GM19455 (cell line): ENCODE data around the gene HACD2.
"Not testable (repeated sequence)": the region's sequence is repeated elsewhere in the genome, so short reads cannot be mapped to it uniquely, and the experiment has no call there.

Experiments used
- ATAC-seq: cut with Tn5 transposase; IDR thresholded peaks from one replicate; pipeline ENCODE4 v1.9.1; 2021; ENCODE audit not compliant: unreplicated experiment

Gene HACD2

GRCh38 chr3:123611674-123612073 lies 26.8 kb upstream of the HACD2 start:
- ATAC-seq = not testable (repeated sequence)

GRCh38 chr3:123611082-123611481 lies 26.2 kb upstream of the HACD2 start:
- ATAC-seq = no peak

GRCh38 chr3:123610331-123610730 lies 25.5 kb upstream of the HACD2 start:
- ATAC-seq = no peak

- ATAC-seq = no peak
Measured at GRCh38 chr3:123609063-123609462, 24.2 kb upstream of the HACD2 start.

GRCh38 chr3:123608263-123608937 lies 23.5 kb upstream of the HACD2 start:
- no peak for ATAC-seq

- no peak for ATAC-seq
Measured at GRCh38 chr3:123606527-123606926, 21.7 kb upstream of the HACD2 start.

- no peak for ATAC-seq
Measured at GRCh38 chr3:123605789-123606234, 21.0 kb upstream of the HACD2 start.

- not testable (repeated sequence) for ATAC-seq
Measured at GRCh38 chr3:123603153-123603552, 18.3 kb upstream of the HACD2 start.

GRCh38 chr3:123602325-123602724 lies 17.5 kb upstream of the HACD2 start:
- no peak for ATAC-seq

GRCh38 chr3:123600863-123601262 lies 16.0 kb upstream of the HACD2 start:
- ATAC-seq = not testable (repeated sequence)

GRCh38 chr3:123597561-123597960 lies 12.7 kb upstream of the HACD2 start:
- ATAC-seq = no peak

GRCh38 chr3:123595396-123596180 lies 10.7 kb upstream of the HACD2 start:
- no peak for ATAC-seq

GRCh38 chr3:123593381-123593780 lies 8.5 kb upstream of the HACD2 start:
- no peak for ATAC-seq

- no peak for ATAC-seq
Measured at GRCh38 chr3:123590685-123591450, 6.0 kb upstream of the HACD2 start.

- ATAC-seq = no peak
Measured at GRCh38 chr3:123587401-123587800, 2.5 kb upstream of the HACD2 start.

GRCh38 chr3:123586968-123587367 lies 2.1 kb upstream of the HACD2 start:
- ATAC-seq = no peak

- ATAC-seq = no peak
Measured at GRCh38 chr3:123586131-123586530, 1.3 kb upstream of the HACD2 start.

GRCh38 chr3:123584284-123584987 lies 417 bp downstream of the HACD2 start:
- peak; percentile 45 for ATAC-seq

- no peak for ATAC-seq
Measured at GRCh38 chr3:123583561-123583960, 1.3 kb downstream of the HACD2 start.

GRCh38 chr3:123582315-123582714 lies 2.5 kb downstream of the HACD2 start:
- no peak for ATAC-seq

GRCh38 chr3:123576122-123576521 lies 8.7 kb downstream of the HACD2 start:
- no peak for ATAC-seq
